Retinal pigment epithelial cell (primary cell): ENCODE measurements around the gene LSP1.

ENCODE experiments used
- DNase-seq: peaks from one replicate; pipeline ENCODE4 v3.0.0-alpha.2; 2010; ENCODE audit warnings: low read depth
- H3K4me3 ChIP-seq: 2 replicates; pipeline ENCODE4 v1.5.1; 2011; ENCODE audit warnings: mild to moderate bottlenecking, low read length, control low read depth, moderate library complexity
- CTCF ChIP-seq: conservative IDR thresholded peaks from 2 replicates; pipeline ENCODE4 v1.5.1; 2011; ENCODE audit warnings: low read depth, low read length, control low read depth, inconsistent platforms

Gene LSP1

GRCh38 chr11:1879941-1880720 is 27.2 kb downstream of the LSP1 start:
- TF ChIP-seq CTCF, result no peak
- no peak overlapping the region for H3K4me3 ChIP-seq
- no peak for DNase-seq

GRCh38 chr11:1880746-1881441 is 28.0 kb downstream of the LSP1 start:
- no peak for TF ChIP-seq CTCF
- DNase-seq, result no peak
- H3K4me3 ChIP-seq, result no peak overlapping the region

- no peak for TF ChIP-seq CTCF
- no peak for DNase-seq
- no peak overlapping the region for H3K4me3 ChIP-seq
Observed at GRCh38 chr11:1881442-1882264, 28.8 kb downstream of the LSP1 start.

GRCh38 chr11:1882265-1883238 is 29.7 kb downstream of the LSP1 start:
- H3K4me3 ChIP-seq, result no peak overlapping the region
- peak; percentile 88 for TF ChIP-seq CTCF
- no peak for DNase-seq

GRCh38 chr11:1883346-1884302 is 30.7 kb downstream of the LSP1 start:
- no peak for DNase-seq
- TF ChIP-seq CTCF, result no peak
- no peak overlapping the region for H3K4me3 ChIP-seq
